Stimulated activated CD8-positive, alpha-beta memory T cell treated with anti-CD3 and anti-CD28 coated beads, Interleukin-15, amount 100 ng/mL, for 4 hours (primary cell): ENCODE results near the gene LRRC8E.
A peak's percentile ranks its signal among the peaks of the same experiment; 100 is the strongest.
"Not testable (repeated sequence)": the region's sequence is repeated elsewhere in the genome, so short reads cannot be mapped to it uniquely, and the experiment has no call there.

Source experiments
- DNase-seq, 2 donors: peaks; one replicate each; pipeline ENCODE4 v3.0.0-alpha.2; 2020; ENCODE audit warnings: low read depth in 2 of 2

The LRRC8E gene

DNA sequence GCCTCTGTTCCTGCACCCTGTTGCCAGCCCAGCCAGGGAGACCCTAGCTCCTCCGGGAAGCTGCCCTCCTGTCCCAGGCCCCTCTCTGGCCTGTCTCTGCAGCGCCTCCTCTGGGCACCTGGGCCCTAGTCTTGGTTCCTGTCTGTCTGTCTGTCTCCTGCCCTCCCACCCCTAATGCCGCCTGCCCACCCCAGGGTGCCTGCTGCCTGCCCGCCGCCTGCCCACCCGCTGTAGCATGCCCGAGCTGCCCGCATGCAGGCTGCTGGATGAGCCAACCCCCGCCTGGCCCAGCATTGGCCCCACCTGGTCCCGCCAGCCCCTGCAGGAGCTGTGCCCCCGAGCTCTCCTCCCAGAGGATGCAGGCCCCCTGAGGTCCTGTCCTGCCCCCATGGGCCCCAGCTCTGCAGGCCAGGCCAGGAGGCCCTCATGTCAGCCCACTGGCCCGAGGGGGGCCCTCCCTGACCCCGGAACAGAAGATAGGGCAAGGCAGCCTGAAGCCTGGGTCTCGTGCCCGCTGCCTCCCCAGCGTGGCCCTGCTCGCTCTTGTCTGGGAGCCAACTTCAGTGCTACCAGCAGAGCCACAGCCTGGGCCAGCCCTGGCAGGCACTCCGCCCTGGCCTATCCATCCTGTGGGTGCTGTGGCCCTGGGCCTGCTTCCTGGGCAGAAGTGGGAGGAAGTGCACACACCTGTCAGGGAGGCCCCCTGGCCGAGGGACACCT is 20.6 kb downstream of the LRRC8E start:
- DNase-seq = no peak

DNA sequence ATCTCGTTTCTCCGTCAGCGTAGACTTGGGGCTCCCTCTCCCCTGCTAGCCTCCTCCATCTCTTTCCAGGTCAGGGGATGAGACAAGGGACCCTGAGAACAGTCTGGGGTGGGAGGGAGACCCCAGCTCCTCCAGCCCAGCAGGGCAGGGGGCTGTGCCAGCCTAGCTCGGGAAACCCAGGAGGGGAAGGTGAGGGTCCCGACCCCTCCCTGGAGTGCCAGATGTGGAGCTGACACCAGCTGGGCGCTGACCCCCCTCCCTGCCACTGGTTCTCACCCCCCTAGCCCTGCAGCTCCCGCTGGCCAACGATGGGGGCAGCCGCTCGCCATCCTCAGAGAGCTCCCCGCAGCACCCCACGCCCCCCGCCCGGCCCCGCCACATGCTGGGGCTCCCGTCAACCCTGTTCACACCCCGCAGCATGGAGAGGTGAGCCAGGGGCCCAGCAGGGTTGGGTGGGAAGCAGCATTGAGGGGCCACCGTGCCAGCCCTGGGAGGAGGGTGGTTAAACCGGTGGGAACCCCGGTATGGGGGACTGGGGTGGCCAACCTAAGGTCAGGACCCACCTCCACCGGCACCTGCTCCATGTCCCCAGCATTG is 21.3 kb downstream of the LRRC8E start:
- DNase-seq = no peak

DNA sequence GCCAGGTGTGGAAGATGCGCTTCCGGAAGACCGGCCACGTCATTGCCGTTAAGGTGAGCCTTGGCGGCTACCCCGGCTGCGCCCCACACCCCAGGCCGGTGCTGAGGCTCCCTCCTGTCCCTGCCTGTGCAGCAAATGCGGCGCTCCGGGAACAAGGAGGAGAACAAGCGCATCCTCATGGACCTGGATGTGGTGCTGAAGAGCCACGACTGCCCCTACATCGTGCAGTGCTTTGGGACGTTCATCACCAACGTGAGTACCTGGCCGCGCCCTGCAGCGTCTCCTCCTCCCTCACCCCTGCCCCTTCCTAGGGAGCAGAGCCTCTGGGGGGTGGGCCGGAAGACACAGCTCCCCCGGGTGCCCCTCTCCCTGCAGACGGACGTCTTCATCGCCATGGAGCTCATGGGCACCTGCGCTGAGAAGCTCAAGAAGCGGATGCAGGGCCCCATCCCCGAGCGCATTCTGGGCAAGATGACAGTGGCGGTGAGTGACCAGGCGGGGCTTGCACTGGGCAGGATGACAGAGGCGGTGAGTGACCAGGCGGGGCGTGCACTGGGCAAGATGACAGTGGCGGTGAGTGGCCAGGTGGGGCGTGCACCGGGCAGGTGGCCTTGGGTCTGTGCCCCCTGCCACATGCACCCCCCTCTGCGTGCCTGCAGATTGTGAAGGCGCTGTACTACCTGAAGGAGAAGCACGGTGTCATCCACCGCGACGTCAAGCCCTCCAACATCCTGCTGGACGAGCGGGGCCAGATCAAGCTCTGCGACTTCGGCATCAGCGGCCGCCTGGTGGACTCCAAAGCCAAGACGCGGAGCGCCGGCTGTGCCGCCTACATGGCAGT is 22.2 kb downstream of the LRRC8E start:
- no peak for DNase-seq

DNA sequence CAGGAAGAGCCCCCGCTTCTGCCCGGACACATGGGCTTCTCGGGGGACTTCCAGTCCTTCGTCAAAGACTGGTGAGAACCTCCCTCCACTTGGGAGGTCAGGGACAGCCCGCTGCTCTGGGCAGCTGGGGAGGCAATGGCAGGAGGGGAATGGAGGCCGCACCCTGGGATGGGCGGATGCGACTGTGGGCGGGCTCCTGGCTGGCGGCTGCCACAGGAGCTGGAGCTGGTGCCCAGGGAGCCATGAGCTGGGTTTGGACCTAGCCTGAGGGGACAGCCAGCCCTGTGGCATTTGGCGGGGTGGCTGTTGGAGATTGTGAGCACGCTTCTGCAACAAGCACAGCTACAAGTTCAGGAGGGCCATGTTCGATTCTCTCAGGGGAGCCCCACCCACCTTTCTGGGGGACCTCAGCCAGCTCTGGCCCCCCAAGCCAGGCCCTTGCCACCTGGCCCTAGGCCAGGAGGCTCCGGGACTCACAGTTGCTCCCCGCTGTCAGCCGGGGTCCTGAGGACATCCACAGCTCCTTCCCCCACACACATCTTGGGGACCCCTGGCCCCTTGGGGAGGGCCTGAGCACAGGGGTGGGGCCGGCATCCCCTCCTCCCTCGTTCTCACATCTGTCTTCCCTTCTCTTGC is 23.3 kb downstream of the LRRC8E start:
- DNase-seq = no peak

DNA sequence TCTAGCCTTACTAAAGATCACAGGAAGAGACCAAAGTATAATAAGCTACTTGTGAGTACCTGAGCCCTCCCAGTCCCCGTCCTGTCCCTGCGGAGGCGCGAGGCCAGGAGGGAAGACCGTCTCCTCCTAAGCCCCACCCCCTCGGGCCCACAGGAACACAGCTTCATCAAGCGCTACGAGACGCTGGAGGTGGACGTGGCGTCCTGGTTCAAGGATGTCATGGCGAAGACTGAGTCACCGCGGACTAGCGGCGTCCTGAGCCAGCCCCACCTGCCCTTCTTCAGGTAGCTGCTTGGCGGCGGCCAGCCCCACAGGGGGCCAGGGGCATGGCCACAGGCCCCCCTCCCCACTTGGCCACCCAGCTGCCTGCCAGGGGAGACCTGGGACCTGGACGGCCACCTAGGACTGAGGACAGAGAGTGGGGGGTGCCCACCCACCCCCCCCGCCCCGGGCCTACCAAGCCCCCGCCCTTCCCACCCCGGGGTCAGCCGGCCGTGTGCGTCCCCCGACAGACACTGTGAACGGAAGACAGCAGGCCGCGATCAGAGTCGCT is 23.9 kb downstream of the LRRC8E start:
- DNase-seq = no peak

DNA sequence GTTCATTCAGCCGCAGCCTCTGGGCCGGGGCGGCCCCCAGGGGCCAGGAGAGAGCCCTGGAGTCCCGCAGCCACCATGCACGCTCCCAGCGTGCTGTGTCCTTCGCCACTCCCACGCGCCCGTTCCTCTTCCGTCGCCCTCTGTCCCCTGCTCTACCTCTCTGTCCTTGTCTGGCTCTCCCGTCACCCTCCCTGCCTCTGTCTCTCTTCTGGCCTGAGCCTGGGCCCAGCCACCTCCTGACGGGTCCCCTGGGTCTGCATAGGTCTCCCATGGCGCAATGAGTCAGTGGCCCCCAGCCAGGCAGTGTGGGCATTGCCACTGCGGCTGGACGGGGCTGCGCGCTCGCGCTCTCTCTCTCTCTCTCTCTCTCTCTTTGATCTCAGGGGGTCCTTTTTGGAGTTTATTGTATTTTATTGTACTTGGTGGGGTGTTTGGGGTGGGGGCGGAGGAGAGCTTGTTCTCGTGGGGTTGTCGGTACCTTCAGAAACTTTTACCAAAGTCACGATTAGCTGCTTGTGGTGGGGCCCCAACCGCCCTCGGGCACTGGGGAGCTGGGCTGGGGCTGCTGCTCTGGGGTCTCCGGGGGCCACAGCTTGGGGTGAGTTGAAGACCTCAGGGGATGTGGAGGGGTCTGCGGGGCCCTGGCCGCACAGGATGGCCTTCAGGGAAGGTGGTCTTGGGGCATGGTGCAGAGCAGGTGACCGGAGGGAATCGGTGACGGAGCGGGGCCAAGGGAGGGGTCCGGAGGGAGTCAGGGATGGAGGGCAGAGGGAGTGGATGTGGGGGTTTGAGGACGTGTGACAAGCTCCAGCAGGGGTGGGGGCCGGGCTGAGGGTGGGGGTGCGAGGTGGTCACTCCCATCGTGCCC is 24.6 kb downstream of the LRRC8E start:
- DNase-seq = no peak

DNA sequence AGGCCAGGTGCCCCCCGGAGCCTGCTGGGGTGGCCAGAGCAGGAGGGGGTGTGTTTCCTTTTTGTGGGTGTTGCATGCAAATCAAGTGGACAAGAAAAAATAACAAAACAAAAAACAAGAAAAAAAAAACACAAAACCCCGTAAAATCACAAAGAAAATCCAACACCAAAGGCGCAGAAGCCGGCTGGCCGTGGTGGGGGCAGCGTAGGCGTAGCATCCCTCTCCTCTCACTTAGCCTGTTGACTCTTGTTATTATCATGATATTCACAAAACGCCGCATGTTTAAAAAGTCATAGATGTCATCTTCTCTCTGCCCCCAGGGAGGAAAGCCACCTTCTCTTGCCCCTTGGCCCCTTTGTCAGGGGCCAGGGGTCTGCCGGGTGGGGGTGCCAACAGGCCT is 25.3 kb downstream of the LRRC8E start:
- no peak for DNase-seq

DNA sequence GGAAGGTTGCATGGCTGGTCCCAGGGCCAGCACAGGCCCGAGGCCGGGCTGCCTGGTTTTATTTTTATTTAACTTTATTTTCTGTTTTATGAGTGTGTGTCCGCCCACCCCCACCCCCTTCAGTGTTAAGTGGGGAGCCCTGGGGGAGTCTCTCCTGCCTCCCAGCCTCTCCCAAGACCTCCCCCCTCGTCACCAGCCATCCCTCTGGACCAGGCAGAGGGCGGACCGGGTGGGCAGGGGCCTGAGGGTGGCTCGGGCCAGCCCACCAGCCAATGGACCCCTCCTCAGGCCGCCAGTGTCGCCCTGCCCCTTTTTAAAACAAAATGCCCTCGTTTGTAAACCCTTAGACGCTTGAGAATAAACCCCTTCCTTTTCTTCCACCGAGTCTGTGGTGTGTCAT is 25.8 kb downstream of the LRRC8E start:
- DNase-seq = no peak

DNA sequence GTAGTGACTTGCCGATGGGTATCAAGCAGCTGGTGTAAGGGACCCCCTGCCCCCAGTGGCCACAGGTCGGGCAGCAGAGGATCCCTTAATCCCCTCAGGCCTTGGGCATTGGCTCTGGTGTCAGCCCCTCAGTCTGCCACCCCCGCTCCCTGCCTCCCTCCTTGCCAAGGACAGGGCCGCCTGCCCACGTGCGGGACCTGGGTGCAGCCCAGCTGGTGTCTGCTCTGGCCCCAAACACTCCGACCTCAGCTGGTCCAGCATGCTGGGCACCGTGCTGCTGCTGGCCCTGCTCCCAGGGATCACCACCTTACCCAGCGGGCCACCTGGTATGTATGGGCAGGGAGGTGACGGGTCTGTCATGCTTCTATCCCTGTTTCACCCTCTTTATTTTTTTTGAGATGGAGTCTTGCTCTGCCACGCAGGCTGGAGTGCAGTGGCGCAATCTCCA is 26.3 kb downstream of the LRRC8E start, which contains the start of gene TGFBR3L:
TSS of gene TGFBR3L (plus strand) at position 233 of the 448 bp plus-strand sequence.
- DNase-seq = no peak

DNA sequence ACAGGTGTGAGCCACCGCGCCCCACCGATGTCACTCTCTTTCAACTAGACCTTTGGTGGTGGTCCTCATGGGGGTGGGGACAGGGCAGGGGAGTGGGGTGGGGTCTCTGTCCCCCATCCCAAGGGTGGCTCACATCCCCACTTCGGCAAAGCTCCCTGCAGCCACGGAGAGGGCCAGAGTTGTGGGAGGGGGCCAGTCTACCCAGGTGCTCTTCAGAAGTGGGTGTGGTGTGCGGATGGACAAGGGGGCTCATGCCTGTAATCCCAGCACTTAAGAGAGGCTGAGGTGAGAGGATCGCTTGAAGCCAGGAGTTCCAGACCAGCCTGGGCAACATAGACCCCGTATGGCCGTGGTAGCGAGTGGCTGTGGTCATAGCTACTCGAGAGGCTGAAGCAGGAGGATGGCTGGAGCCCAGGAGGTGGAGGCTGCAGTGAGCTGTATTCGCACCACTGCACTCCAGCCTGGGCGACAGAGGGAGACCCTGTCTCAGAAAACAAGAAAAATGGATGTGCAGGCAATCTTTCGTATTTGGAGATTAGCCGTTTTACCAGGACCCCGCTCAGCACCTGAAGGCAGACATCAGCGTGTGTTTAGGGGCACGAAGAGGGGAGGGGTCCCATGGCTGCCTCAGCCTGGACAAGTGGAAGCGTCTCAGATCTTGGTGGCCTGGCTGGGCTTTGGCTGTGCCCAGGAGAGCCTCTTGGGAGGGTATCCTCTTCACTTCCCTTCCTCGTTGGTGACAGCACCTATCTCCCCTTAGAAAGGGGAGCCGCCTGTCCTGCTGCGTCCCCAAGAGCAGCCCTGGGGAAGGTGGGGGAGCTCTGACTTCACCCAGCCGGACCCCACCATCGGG is 27.2 kb downstream of the LRRC8E start:
- DNase-seq = no peak

DNA sequence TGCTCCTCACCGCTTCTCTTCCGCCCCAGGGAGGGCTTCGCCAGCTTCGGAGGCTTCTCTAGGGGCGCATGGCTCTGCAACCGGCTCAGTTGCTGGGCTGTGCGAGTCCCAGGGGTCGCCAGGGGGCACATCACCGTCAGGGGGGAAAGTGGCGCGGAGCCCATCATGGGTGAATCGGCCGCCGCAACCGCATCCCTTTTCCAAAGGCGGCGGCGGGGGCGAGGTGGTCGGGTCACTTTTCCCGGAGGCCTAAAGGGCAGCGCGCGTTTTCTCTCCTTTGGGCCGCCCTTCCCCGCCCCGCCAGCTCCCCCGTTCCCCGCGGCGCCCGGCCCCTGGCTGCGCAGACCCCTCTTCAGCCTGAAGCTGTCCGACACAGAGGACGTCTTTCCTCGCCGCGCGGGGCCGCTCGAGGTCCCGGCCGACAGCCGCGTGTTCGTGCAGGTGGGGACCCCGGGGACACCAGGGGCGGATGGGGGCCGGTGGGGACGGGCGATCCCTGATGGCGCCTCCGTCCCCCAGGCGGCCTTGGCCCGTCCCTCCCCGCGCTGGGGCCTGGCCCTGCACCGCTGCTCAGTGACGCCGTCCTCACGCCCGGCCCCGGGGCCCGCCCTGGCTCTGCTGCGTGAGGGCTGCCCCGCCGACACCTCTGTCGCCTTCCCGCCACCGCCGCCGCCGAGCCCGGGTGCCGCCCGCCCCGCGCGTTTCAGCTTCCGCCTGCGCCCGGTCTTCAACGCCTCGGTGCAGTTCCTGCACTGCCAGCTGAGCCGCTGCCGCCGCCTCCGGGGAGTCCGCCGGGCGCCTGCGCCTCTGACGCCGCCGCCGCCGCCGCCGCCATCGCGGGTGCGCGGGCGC is 28.0 kb downstream of the LRRC8E start:
- no peak for DNase-seq

DNA sequence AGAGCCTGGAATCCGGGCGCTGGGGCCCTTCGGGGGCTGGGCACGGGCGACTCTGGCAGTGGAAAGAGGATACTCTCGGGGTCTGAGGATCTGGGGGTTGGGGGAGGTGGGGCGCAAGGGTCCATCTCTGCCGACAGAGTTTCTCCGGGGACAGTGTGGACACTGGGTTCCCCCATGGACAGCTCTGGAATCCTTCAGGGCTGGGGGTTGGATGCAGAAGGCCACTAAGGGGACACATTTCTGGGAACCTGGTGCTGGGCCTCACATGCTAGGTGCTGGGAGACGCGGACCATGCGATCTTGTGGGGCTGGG is 28.6 kb downstream of the LRRC8E start:
- DNase-seq = no peak

DNA sequence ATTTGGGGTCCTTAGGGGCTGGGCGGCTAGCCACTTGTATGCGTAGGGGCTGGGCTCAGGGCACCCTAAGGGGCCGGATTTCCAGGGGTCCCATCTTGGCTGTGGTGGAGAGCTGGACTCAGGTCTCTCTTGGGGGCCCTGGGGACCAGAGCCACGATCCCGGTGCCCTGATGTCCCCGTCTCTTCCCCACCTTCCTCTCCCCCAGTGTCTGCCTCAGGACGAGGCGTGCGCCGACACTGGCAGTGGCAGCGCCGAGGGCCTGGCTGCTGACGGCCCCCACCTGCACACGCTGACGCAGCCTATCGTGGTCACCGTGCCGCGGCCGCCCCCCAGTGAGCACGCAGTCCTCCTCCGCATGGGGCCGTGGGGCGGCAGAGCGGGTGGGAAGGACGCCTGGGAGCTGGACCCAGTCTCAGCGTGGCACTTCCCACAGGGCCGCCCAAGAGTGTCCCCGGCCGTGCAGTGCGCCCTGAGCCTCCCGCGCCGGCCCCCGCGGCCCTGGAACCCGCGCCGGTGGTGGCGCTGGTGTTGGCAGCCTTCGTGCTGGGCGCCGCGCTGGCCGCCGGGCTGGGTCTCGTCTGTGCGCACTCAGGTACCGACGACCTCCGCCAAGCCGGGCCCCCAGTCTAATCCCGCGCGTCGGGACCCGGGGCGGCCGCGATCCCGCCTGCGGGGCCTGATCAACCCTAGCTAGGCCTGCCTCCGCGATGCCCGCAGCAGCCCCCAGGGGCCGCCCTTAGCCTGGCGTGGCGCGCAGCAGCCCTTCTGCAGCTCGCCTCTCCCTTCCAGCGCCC is 29.2 kb downstream of the LRRC8E start:
- no peak for DNase-seq

DNA sequence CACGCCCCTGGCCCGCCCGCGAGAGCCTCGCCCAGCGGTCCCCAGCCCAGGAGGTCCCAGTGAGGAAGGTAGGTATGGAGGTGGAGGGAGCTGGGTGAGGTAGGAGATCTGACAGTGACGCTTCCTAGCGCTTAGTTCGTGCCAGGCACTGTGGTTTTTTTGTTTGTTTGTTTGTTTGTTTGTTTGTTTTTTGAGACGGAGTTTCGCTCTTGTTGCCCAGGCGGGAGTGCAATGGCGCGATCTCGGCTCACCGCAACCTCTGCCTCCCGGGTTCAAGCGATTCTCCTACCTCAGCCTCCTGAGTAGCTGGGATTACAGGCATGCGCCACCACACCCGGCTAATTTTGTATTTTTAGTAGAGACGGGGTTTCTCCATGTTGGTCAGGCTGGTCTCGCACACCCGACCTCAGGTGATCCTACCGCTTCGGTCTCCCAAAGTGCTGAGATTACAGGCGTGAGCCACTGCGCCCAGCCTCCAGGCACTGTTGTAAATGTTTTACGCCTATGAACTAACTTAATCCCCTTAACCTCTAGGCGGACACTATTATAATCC is 29.8 kb downstream of the LRRC8E start:
- DNase-seq = not testable (repeated sequence)

DNA sequence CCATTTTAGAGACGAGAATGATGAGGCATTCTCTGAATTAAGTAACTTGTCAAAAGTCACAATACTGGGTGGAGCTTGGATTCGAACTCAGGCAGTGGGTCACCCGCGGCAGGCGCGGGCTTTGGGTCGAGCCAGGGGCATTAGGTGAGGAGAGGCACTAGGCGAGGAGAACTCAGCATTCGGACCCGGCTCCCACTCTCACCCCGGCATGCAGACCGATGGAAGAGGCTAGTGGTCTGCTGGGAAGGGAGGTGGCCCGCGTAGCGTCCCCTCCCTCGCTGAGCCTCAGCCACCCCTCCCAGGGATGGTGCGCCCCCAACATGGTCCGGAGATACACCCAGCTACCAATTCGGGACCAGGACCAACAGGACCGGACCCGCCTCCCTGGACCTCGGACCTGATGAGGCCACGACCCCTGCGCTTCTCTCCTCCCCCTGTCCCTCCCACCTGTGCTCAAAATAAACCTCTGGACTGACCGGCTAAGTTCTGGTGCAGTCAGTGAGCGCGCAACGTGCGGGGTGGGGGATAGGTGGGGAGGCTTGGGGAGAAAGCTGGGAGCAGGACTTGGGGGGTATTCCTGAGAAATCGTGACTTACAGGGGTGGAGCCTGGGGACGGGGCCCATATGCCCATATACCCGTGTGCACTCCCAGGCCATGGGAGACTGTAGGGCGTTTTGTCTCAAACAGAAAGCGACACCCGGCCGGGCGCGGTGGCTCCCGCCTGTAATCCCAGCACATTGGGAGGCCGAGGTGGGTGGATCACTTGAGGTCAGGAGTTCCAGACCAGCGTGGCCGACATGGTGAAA is 30.5 kb downstream of the LRRC8E start:
- no peak for DNase-seq

DNA sequence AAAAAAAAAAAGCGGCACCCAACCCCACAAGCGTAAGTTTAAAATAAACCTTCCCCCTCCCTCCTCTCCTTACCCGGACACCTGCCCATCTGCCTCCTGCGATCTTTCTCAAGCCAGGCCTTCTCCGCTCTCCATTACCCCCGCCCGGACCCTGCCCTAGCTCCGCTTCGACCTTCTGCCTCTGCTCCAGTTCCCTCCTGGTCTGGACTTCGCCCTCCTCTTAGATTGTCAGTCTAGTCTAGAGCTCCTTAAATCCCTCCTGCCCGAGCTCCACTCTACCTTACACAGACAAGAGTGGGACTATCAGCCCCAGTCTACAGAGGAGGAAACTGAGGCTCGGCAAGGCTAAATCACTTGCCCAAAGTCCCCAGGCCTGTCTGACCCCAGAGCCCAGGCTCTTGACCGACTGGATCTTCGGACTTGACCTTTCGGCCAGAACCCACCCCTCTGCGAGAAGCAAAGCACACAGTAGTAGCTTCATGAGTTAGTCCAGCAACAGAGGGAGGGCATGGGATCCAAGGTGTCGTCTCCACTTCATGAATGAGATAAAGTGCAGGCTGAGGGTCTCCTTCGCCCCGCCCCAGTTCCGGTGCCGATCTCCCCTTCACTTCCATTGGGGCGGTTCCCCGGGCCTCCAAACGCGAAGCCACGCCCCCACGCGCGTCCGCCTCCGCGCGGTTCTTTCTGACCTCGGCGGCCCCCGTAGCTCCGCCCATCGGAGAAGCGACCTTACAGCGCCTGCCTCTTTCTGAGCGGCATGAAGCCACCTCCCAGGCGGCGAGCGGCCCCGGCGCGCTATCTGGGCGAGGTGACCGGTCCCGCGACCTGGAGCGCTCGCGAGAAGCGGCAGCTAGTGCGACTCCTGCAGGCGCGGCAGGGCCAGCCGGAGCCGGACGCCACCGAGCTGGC is 31.6 kb downstream of the LRRC8E start, which contains the start of gene SNAPC2:
TSS of gene SNAPC2 (plus strand) at position 729 of the 909 bp plus-strand sequence. CDS start at position 758, 29 bp downstream.
- DNase-seq = peak; percentile 91 to 92
